CD4-positive, alpha-beta T cell (primary cell): ENCODE results near the gene SLC6A18. TPM values are rescaled to one million over a fixed set of nuclear protein-coding genes. Genes with fewer than 3 reads are reported as not detected.

Experiments
- ATAC-seq: fragments of 200-7000 bp; cut with Tn5 transposase; one replicate; pipeline ENCODE4 v1.10.0; 2022; ENCODE audit warnings: mild to moderate bottlenecking; ENCODE audit not compliant: poor library complexity
- CTCF ChIA-PET: fragments of 350-600 bp; sonication (Branson Sonifier 250); formaldehyde crosslinking; loops from one replicate; lab custom pipeline; 2021; ENCODE audit warnings: antibody characterized with exemption, inconsistent platforms; lab: Charles Lee
- POLR2A ChIA-PET: fragments of 350-600 bp; sonication (Branson Sonifier 250); formaldehyde crosslinking; loops from one replicate; lab custom pipeline; 2021; ENCODE audit warnings: antibody characterized with exemption, inconsistent platforms; lab: Charles Lee
- DNase-seq, 14 experiments: peaks; one replicate each; pipeline ENCODE4 v3.0.0-alpha.2; 2013 to 2020; ENCODE audit warnings: mixed read lengths in 2 of 14
- H3K27ac ChIP-seq, 2 donors: one replicate each; pipeline versions ENCODE4 v1.5.1 to v1.7.0; 2013; ENCODE audit warnings: low read length in 2 of 2, low read depth in 1 of 2, mild to moderate bottlenecking in 1 of 2
- H3K27me3 ChIP-seq, 2 experiments: 1 replicate in 1 of 2; 2 replicates in 1 of 2; pipeline versions ENCODE4 v1.6.1 to v1.7.0; 2013; ENCODE audit warnings: low read length in 2 of 2, control low read depth in 1 of 2, mild to moderate bottlenecking in 1 of 2, moderate library complexity in 1 of 2; ENCODE audit not compliant: insufficient read depth in 2 of 2, control insufficient read depth in 1 of 2
- H3K36me3 ChIP-seq: one replicate; pipeline ENCODE4 v1.6.1; 2013; ENCODE audit warnings: low read length, control low read depth; ENCODE audit not compliant: insufficient read depth
- H3K4me1 ChIP-seq: one replicate; pipeline ENCODE4 v1.6.1; 2013; ENCODE audit warnings: low read length, control low read depth; ENCODE audit not compliant: insufficient read depth
- H3K4me3 ChIP-seq: one replicate; pipeline ENCODE4 v1.5.1; 2013; ENCODE audit warnings: mild to moderate bottlenecking, low read length, moderate library complexity
- H3K9me3 ChIP-seq, 2 experiments: 1 replicate in 1 of 2; 2 replicates in 1 of 2; pipeline versions ENCODE4 v1.6.1 to v1.7.0; 2013; ENCODE audit warnings: low read length in 2 of 2, mild to moderate bottlenecking in 2 of 2, control low read depth in 1 of 2, moderate library complexity in 1 of 2; ENCODE audit not compliant: control insufficient read depth in 1 of 2, insufficient read depth in 1 of 2
- H3K27ac Mint-ChIP-seq: one replicate; pipeline ENCODE4 v1.8.0; 2020; ENCODE audit warnings: mixed read lengths
- H3K27me3 Mint-ChIP-seq: one replicate; pipeline ENCODE4 v1.8.0; 2021; ENCODE audit warnings: mixed read lengths
- H3K36me3 Mint-ChIP-seq: one replicate; pipeline ENCODE4 v1.8.0; 2021; ENCODE audit warnings: low read depth, mixed read lengths
- H3K4me1 Mint-ChIP-seq: one replicate; pipeline ENCODE4 v1.8.0; 2021; ENCODE audit warnings: low read depth, mixed read lengths
- H3K4me3 Mint-ChIP-seq: one replicate; pipeline ENCODE4 v1.8.0; 2020; ENCODE audit warnings: mild to moderate bottlenecking, mixed read lengths
- H3K9me3 Mint-ChIP-seq: one replicate; pipeline ENCODE4 v1.8.0; 2020; ENCODE audit warnings: mixed read lengths
- intact Hi-C, 2 experiments: fragments of 100-400 bp; cut with DNase I in 1 of 2; cut with micrococcal nuclease in 1 of 2; formaldehyde crosslinking; loops; one replicate each; pipeline versions ENCODE4 v1.15.1 to v1.9.0; 2023 to 2025; cut with DNase I, micrococcal nuclease
- total RNA-seq, 174 experiments: library from RNA in 2 of 174; stranded (reverse) in 2 of 174; gene quantifications; one replicate each; pipeline ENCODE4 v1.2.3 and lab custom pipeline; 2021 to 2026
- TF ChIP-seq, protein P1 (sequence below): fragments of 200-600 bp; IDR thresholded peaks from one replicate; pipeline ENCODE4 v1.8.0; 2022; ENCODE audit warnings: antibody characterized with exemption, mild to moderate bottlenecking

The SLC6A18 gene
- total RNA-seq, 2 experiments from 2014 or later, result not detected

DNA sequence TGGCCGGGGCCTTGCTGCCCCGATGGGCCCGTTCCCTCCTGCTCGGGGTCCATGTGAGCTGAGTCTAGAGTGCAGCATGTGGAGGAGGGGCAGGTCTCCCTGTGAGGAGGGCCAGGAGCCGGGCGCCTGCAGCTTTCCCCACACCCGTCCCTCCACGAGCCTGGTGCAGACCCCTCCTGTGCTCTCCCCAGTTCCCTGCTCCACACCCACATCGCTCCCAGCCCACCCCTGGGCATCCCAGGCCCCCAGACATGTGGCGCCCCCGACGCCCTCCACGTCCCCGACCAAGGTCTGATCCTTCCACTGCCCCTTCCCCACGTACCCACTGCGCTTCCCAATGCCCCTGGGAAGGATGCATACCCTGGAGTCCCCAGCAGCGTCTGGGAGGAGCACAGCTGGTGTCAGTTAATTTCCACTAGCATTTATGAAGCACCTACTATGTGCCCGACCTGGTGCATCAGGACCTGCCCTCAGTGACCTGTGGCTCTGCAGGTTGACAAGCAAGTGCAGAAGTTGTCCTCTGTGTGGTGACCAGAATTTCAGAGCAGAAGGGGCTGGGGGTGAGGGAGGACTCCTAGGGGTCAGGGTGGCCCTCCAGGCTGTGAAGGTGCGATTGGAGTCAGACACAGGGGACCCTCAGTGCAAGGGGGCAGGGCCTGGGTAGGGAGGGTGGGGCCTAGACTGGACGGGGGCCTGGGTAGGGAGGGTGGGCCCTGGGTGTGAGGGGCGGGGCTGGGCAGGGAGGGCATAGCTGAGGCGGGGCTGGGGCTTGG, 10.8 kb upstream of the SLC6A18 start:
- peaks cover 0 to 15% of the 10 kb centered on the region in 2 experiments for H3K9me3 ChIP-seq
- ATAC-seq, result no peak
- Mint-ChIP-seq H3K36me3 (no peaks in the 10 kb centered on the region), H3K4me3 (no peak overlapping the region), H3K27me3 (no peaks in the 10 kb centered on the region), H3K27ac (no peak overlapping the region), H3K9me3 (no peaks in the 10 kb centered on the region), H3K4me1 (no peaks in the 10 kb centered on the region)
- no peak for DNase-seq
- TF ChIP-seq, protein P1, sequence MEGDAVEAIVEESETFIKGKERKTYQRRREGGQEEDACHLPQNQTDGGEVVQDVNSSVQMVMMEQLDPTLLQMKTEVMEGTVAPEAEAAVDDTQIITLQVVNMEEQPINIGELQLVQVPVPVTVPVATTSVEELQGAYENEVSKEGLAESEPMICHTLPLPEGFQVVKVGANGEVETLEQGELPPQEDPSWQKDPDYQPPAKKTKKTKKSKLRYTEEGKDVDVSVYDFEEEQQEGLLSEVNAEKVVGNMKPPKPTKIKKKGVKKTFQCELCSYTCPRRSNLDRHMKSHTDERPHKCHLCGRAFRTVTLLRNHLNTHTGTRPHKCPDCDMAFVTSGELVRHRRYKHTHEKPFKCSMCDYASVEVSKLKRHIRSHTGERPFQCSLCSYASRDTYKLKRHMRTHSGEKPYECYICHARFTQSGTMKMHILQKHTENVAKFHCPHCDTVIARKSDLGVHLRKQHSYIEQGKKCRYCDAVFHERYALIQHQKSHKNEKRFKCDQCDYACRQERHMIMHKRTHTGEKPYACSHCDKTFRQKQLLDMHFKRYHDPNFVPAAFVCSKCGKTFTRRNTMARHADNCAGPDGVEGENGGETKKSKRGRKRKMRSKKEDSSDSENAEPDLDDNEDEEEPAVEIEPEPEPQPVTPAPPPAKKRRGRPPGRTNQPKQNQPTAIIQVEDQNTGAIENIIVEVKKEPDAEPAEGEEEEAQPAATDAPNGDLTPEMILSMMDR, result no peak
- H3K36me3 ChIP-seq, result no peaks in the 10 kb centered on the region
- no peaks in the 10 kb centered on the region for H3K27me3 ChIP-seq
- intact Hi-C loops, result no loop called here
- H3K4me1 ChIP-seq, result no peaks in the 10 kb centered on the region
- CTCF ChIA-PET, result no interaction called here
- H3K4me3 ChIP-seq, result no peak overlapping the region
- H3K27ac ChIP-seq, result no peak overlapping the region
- POLR2A ChIA-PET, result no interaction called here

DNA sequence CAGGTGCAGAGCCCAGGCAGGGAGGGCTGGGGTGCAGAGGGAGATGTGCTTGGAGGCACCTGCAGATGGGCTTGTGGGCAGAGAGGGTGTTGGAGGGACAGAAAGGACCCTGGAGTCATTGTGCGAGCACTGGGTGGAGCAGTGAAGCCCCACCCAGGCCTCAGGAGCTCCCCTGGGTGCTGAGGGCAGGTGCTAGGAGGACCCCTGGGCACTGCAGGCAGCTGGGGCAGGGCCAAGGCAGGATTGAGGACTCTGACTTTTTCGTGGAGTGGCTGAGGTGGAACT, 10.3 kb upstream of the SLC6A18 start:
- Histone ChIP-seq H3K4me1 (no peaks in the 10 kb centered on the region), H3K27me3 (no peaks in the 10 kb centered on the region), H3K36me3 (no peaks in the 10 kb centered on the region), H3K9me3 (peaks cover 0 to 15% of the 10 kb centered on the region in 2 experiments), H3K4me3 (no peak overlapping the region), H3K27ac (no peak overlapping the region)
- no peak for DNase-seq
- no peaks in the 10 kb centered on the region for H3K9me3 Mint-ChIP-seq
- no peaks in the 10 kb centered on the region for H3K4me1 Mint-ChIP-seq
- no peak overlapping the region for H3K27ac Mint-ChIP-seq
- ChIA-PET POLR2A (interaction anchor here (0.8 kb wide), 1 partner anchor 98 kb away, joined by 3 read pairs; no protein-coding TSS in a partner anchor), CTCF (no interaction called here)
- no peaks in the 10 kb centered on the region for H3K36me3 Mint-ChIP-seq
- H3K4me3 Mint-ChIP-seq, result no peak overlapping the region
- TF ChIP-seq, protein P1, result no peak
- no peak for ATAC-seq
- intact Hi-C loops, result no loop called here
- no peaks in the 10 kb centered on the region for H3K27me3 Mint-ChIP-seq

DNA sequence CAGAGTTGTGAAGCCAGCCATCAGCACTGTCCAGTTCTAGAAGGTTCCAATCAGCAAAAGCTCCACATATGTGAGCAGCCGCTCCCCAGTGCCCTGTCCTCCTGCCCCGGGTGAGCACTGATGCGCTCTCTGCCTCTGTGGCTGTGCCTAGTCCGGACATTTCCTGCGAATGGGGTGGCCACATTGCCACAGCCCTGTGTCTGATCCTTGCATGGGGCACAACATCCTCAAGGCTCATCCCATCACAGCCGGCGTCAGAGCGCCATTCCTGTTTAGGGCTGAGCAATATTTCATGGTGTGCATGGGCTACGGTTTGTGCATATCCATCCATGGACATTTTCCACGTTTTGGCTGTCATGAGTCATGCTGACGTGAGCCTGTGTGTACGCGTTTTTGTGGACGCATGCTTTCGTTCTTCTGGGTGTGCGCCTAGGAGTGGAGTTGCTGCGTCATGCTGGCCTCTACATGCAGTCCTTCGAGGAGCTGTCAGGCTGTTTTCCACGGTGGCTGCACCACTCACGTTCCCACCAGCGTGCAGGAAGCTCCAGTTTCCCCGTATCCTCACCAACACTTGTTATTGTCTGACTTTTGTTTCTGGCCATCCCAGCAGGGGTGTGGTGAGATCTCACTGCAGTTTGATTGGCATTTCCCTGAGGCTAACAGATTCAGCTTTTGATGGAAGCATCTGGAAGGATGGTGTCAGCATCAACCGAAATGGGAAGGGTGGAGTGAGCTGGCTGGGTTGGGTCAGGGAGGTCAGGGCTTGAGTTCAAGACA, 9.7 kb upstream of the SLC6A18 start:
- no peaks in the 10 kb centered on the region for H3K36me3 ChIP-seq
- H3K9me3 ChIP-seq, result peaks cover 0 to 15% of the 10 kb centered on the region in 2 experiments
- H3K4me1 Mint-ChIP-seq, result no peaks in the 10 kb centered on the region
- POLR2A ChIA-PET, result interaction anchor here (0.8 kb wide), 1 partner anchor 97 kb away, joined by 3 read pairs; no protein-coding TSS in a partner anchor
- CTCF ChIA-PET, result no interaction called here
- ATAC-seq (no peak), DNase-seq (no peak)
- no peak overlapping the region for H3K4me3 ChIP-seq
- TF ChIP-seq, protein P1, result no peak
- intact Hi-C loops, result no loop called here
- H3K27me3 Mint-ChIP-seq, result no peaks in the 10 kb centered on the region
- no peak overlapping the region for H3K27ac ChIP-seq
- no peaks in the 10 kb centered on the region for H3K4me1 ChIP-seq
- no peak overlapping the region for H3K27ac Mint-ChIP-seq
- H3K4me3 Mint-ChIP-seq, result no peak overlapping the region
- no peaks in the 10 kb centered on the region for H3K9me3 Mint-ChIP-seq
- no peaks in the 10 kb centered on the region for H3K27me3 ChIP-seq
- no peaks in the 10 kb centered on the region for H3K36me3 Mint-ChIP-seq
